GM18520 (cell line): ENCODE measurements around the gene CFAP99.
"Not testable (repeated sequence)": the region's sequence is repeated elsewhere in the genome, so short reads cannot be mapped to it uniquely, and the experiment has no call there.

Experiments used
- ATAC-seq: cut with Tn5 transposase; IDR thresholded peaks from one replicate; pipeline ENCODE4 v1.9.1; 2021; ENCODE audit not compliant: unreplicated experiment

The CFAP99 gene

GRCh38 chr4:2418650-2419571 is at the start of gene CFAP99:
TSS of gene CFAP99 (plus strand) at chr4:2418955.
- peak; percentile 92 for ATAC-seq

GRCh38 chr4:2370597-2371320 is 48.0 kb upstream of the CFAP99 start:
- no peak for ATAC-seq

GRCh38 chr4:2371765-2372487 is 46.8 kb upstream of the CFAP99 start:
- no peak for ATAC-seq

- ATAC-seq: no peak
Measured at GRCh38 chr4:2372488-2373030, 46.2 kb upstream of the CFAP99 start.

GRCh38 chr4:2373532-2373931 is 45.2 kb upstream of the CFAP99 start:
- no peak for ATAC-seq

- ATAC-seq: no peak
Measured at GRCh38 chr4:2375427-2375826, 43.3 kb upstream of the CFAP99 start.

GRCh38 chr4:2377241-2377640 is 41.5 kb upstream of the CFAP99 start:
- no peak for ATAC-seq

- no peak for ATAC-seq
Measured at GRCh38 chr4:2378401-2378800, 40.4 kb upstream of the CFAP99 start.

- ATAC-seq: no peak
Measured at GRCh38 chr4:2378898-2379297, 39.9 kb upstream of the CFAP99 start.

GRCh38 chr4:2380589-2380988 is 38.2 kb upstream of the CFAP99 start:
- ATAC-seq: not testable (repeated sequence)

- ATAC-seq: not testable (repeated sequence)
Measured at GRCh38 chr4:2382769-2383202, 36.0 kb upstream of the CFAP99 start.

GRCh38 chr4:2383220-2383631 is 35.5 kb upstream of the CFAP99 start:
- ATAC-seq: not testable (repeated sequence)

- no peak for ATAC-seq
Measured at GRCh38 chr4:2383760-2384159, 35.0 kb upstream of the CFAP99 start.

GRCh38 chr4:2384245-2384644 is 34.5 kb upstream of the CFAP99 start:
- no peak for ATAC-seq

GRCh38 chr4:2385516-2385915 is 33.2 kb upstream of the CFAP99 start:
- ATAC-seq: no peak

GRCh38 chr4:2386717-2387116 is 32.0 kb upstream of the CFAP99 start:
- ATAC-seq: no peak

- ATAC-seq: no peak
Measured at GRCh38 chr4:2387218-2387617, 31.5 kb upstream of the CFAP99 start.

- ATAC-seq: no peak
Measured at GRCh38 chr4:2387829-2388228, 30.9 kb upstream of the CFAP99 start.

- no peak for ATAC-seq
Measured at GRCh38 chr4:2388429-2389182, 30.1 kb upstream of the CFAP99 start.

GRCh38 chr4:2389691-2390090 is 29.1 kb upstream of the CFAP99 start:
- no peak for ATAC-seq
